Smooth muscle cell (in vitro differentiated cells): ENCODE measurements around the gene TMEM233. TPM values are rescaled to one million over a fixed set of nuclear protein-coding genes. Genes with fewer than 3 reads are reported as not detected.

Source experiments
- DNase-seq: peaks from one replicate; lab custom pipeline; 2025; ENCODE audit not compliant: unreplicated experiment; lab: John Stamatoyannopoulos, UW
- H2AFZ ChIP-seq: fragments of 200-600 bp; sonication (generic); 2 replicates; pipeline ENCODE4 v1.6.0; 2016; ENCODE audit warnings: antibody characterized with exemption, low read depth, mild to moderate bottlenecking
- H3F3A ChIP-seq: fragments of 200-600 bp; sonication (generic); 2 replicates; pipeline ENCODE4 v1.6.0; 2017; ENCODE audit warnings: antibody characterized with exemption, low read depth
- H3K27ac ChIP-seq: fragments of 200-600 bp; sonication (generic); 2 replicates; pipeline ENCODE4 v1.5.1; 2016; ENCODE audit warnings: low read depth, mild to moderate bottlenecking
- H3K27me3 ChIP-seq: fragments of 200-600 bp; sonication (generic); 2 replicates; pipeline ENCODE4 v1.6.1; 2016; ENCODE audit warnings: low read depth, mild to moderate bottlenecking
- H3K36me3 ChIP-seq: fragments of 200-600 bp; sonication (generic); 2 replicates; pipeline ENCODE4 v1.5.1; 2016; ENCODE audit warnings: low read depth
- H3K4me1 ChIP-seq: fragments of 200-600 bp; sonication (generic); 2 replicates; pipeline ENCODE4 v1.5.1; 2016; ENCODE audit warnings: low read depth
- H3K4me2 ChIP-seq: fragments of 200-600 bp; sonication (generic); 2 replicates; pipeline ENCODE4 v1.6.0; 2016; ENCODE audit warnings: mild to moderate bottlenecking
- H3K4me3 ChIP-seq: fragments of 200-600 bp; sonication (generic); 2 replicates; pipeline ENCODE4 v1.5.1; 2016; ENCODE audit warnings: mild to moderate bottlenecking
- H3K79me2 ChIP-seq: fragments of 200-600 bp; sonication (generic); 2 replicates; pipeline ENCODE4 v1.6.0; 2016; ENCODE audit warnings: low read depth, mild to moderate bottlenecking
- H3K9ac ChIP-seq: fragments of 200-600 bp; sonication (generic); 2 replicates; pipeline ENCODE4 v1.6.0; 2016; ENCODE audit warnings: low read depth
- H3K9me3 ChIP-seq: fragments of 200-600 bp; sonication (generic); replicated peaks from 2 replicates; pipeline ENCODE4 v1.5.1; 2016; ENCODE audit warnings: low read depth
- H4K20me1 ChIP-seq: fragments of 200-600 bp; sonication (generic); 2 replicates; pipeline ENCODE4 v1.6.0; 2016; ENCODE audit warnings: low read depth
- WGBS: methylation state at CpG from one replicate; pipeline ENCODE4 v1.1.7; 2016; ENCODE audit warnings: low lambda C conversion rate; 5-methylcytosine and 5-hydroxymethylcytosine counted together
- polyA plus RNA-seq: library from polyadenylated mRNA; unstranded; fragments of >200 nt; fragmentation: Nextera tagmentation; extraction: Ambion mirVana; gene quantifications from 2 replicates; pipeline ENCODE4 v1.2.1, GENCODE V29; 2016
- total RNA-seq: library from RNA; depleted of rRNA; stranded (reverse); fragments of >200 nt; gene quantifications from 2 replicates; pipeline ENCODE4 v1.2.3, GENCODE V29; 2014
- TF ChIP-seq, protein P1 (sequence below): fragments of 200-600 bp; sonication (generic); IDR thresholded peaks from 2 replicates; pipeline ENCODE4 v1.5.1; 2017; ENCODE audit warnings: borderline replicate concordance, mild to moderate bottlenecking, antibody characterized with exemption; ENCODE audit not compliant: insufficient read depth, poor library complexity, severe bottlenecking

TMEM233 gene
- total and polyA plus RNA-seq, 2 experiments from 2014 or later, result not detected

- Histone ChIP-seq H3K9me3 (no peaks in the 10 kb centered on the region), H3K27ac (no peak overlapping the region), H2AFZ (no peak overlapping the region), H4K20me1 (no peaks in the 10 kb centered on the region), H3K9ac (no peak overlapping the region), H3K79me2 (no peaks in the 10 kb centered on the region), H3F3A (no peaks in the 10 kb centered on the region), H3K27me3 (no peaks in the 10 kb centered on the region), H3K4me2 (no peak overlapping the region), H3K4me3 (no peak overlapping the region), H3K4me1 (no peaks in the 10 kb centered on the region), H3K36me3 (peaks cover 2% of the 10 kb centered on the region)
- DNase-seq, result no peak
- TF ChIP-seq, protein P1, sequence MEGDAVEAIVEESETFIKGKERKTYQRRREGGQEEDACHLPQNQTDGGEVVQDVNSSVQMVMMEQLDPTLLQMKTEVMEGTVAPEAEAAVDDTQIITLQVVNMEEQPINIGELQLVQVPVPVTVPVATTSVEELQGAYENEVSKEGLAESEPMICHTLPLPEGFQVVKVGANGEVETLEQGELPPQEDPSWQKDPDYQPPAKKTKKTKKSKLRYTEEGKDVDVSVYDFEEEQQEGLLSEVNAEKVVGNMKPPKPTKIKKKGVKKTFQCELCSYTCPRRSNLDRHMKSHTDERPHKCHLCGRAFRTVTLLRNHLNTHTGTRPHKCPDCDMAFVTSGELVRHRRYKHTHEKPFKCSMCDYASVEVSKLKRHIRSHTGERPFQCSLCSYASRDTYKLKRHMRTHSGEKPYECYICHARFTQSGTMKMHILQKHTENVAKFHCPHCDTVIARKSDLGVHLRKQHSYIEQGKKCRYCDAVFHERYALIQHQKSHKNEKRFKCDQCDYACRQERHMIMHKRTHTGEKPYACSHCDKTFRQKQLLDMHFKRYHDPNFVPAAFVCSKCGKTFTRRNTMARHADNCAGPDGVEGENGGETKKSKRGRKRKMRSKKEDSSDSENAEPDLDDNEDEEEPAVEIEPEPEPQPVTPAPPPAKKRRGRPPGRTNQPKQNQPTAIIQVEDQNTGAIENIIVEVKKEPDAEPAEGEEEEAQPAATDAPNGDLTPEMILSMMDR, result no peak
- 90% methylated on average over 10 of the region's 10 CpGs for WGBS
These were observed 91.3 kb downstream of the TMEM233 start for GRCh38 chr12:119684711-119685369.

DNA sequence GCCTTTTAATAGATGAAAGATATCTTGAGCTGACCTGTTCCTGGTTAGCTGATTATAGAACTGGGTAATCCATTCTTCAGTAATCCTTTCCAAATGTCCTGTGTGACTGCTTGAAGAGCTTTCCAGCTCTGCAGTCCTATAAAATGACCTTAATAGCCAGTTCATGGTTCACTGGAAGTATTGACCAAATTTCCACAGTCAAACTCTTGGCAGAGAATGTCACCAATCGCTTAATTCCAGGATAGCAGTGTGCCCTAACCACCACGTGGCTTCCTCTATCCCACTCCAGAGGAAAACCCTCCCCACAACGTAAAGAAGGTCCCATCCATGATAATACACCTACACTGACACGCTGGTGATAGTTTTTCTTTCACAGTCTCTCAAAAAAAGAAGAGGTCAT lies 91.8 kb downstream of the TMEM233 start:
- H3K4me2 ChIP-seq, result no peak overlapping the region
- H3K79me2 ChIP-seq, result no peaks in the 10 kb centered on the region
- no peak overlapping the region for H3K27ac ChIP-seq
- H3K4me1 ChIP-seq, result no peaks in the 10 kb centered on the region
- no peaks in the 10 kb centered on the region for H4K20me1 ChIP-seq
- no peaks in the 10 kb centered on the region for H3K27me3 ChIP-seq
- TF ChIP-seq, protein P1, result no peak
- no peak overlapping the region for H3K9ac ChIP-seq
- 87% methylated on average over 4 of the region's 4 CpGs for WGBS
- H3K9me3 ChIP-seq, result no peaks in the 10 kb centered on the region
- no peak overlapping the region for H2AFZ ChIP-seq
- DNase-seq, result no peak
- no peaks in the 10 kb centered on the region for H3F3A ChIP-seq
- H3K4me3 ChIP-seq, result no peak overlapping the region
- H3K36me3 ChIP-seq, result no peaks in the 10 kb centered on the region

DNA sequence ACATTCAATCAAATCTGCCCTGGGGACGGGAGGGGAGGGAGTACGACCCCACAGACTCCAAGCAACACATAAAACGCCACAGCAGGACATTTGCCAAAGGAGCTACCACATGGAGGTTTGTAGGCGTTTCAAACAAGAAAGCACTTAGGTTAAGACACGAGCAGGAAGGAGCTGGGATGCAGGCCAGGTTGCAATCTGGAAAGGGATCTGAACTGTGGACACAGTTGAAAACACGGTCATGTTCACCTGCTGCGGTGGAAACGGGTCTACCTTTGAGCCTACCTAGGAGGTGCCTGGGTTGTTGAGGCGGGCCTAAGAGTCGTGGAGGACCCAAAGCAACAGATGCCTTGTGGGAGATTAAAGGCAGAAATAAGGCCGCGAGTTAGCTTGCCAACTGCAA lies 92.8 kb downstream of the TMEM233 start:
- Histone ChIP-seq H3K27me3 (no peaks in the 10 kb centered on the region), H3K79me2 (no peaks in the 10 kb centered on the region), H3K4me2 (no peak overlapping the region), H4K20me1 (no peaks in the 10 kb centered on the region), H3K4me3 (no peak overlapping the region), H3K27ac (no peak overlapping the region), H3F3A (no peaks in the 10 kb centered on the region), H3K9ac (no peak overlapping the region), H2AFZ (no peak overlapping the region), H3K36me3 (no peaks in the 10 kb centered on the region), H3K4me1 (no peaks in the 10 kb centered on the region), H3K9me3 (no peaks in the 10 kb centered on the region)
- 90% methylated on average over 12 of the region's 12 CpGs for WGBS
- TF ChIP-seq, protein P1, result no peak
- DNase-seq, result no peak

GRCh38 chr12:119686776-119687175 lies 93.2 kb downstream of the TMEM233 start:
- Histone ChIP-seq H3F3A (no peaks in the 10 kb centered on the region), H3K4me1 (no peaks in the 10 kb centered on the region), H4K20me1 (no peaks in the 10 kb centered on the region), H2AFZ (no peak overlapping the region), H3K9me3 (no peaks in the 10 kb centered on the region), H3K4me3 (no peak overlapping the region), H3K79me2 (no peaks in the 10 kb centered on the region), H3K36me3 (no peaks in the 10 kb centered on the region), H3K9ac (no peak overlapping the region), H3K27me3 (no peaks in the 10 kb centered on the region), H3K27ac (no peak overlapping the region), H3K4me2 (no peak overlapping the region)
- DNase-seq, result no peak
- TF ChIP-seq, protein P1, result no peak
- WGBS, result 96% methylated on average over 13 of the region's 13 CpGs
